G401.6 (cell line): ENCODE measurements around the gene DYNC1LI2.
"Not testable (repeated sequence)": the region's sequence is repeated elsewhere in the genome, so short reads cannot be mapped to it uniquely, and the experiment has no call there.

Experiments used
- FAIRE-seq: peaks from 2 replicates; lab custom pipeline; 2012; peaks lifted over from hg19 to GRCh38; lab: Jason Lieb, UNC

The DYNC1LI2 gene

GRCh38 chr16:66751303-66751991 lies at the start of gene DYNC1LI2:
DYNC1LI2 (minus strand) TSS chr16:66751609; CDS start chr16:66751591, 18 bp downstream.
- no peak for FAIRE-seq

- FAIRE-seq, result no peak
Measured at GRCh38 chr16:66800856-66801255, 49.4 kb upstream of the DYNC1LI2 start.

- no peak for FAIRE-seq
Measured at GRCh38 chr16:66798161-66798560, 46.8 kb upstream of the DYNC1LI2 start.

GRCh38 chr16:66793984-66794383 lies 42.6 kb upstream of the DYNC1LI2 start:
- FAIRE-seq, result not testable (repeated sequence)

GRCh38 chr16:66790130-66790733 lies 38.8 kb upstream of the DYNC1LI2 start:
- FAIRE-seq, result no peak

- FAIRE-seq, result no peak
Measured at GRCh38 chr16:66787427-66787826, 36.0 kb upstream of the DYNC1LI2 start.

- no peak for FAIRE-seq
Measured at GRCh38 chr16:66786551-66786950, 35.1 kb upstream of the DYNC1LI2 start.

GRCh38 chr16:66776457-66776856 lies 25.0 kb upstream of the DYNC1LI2 start:
- FAIRE-seq, result no peak

GRCh38 chr16:66774981-66775380 lies 23.6 kb upstream of the DYNC1LI2 start:
- FAIRE-seq, result no peak

GRCh38 chr16:66758086-66758485 lies 6.7 kb upstream of the DYNC1LI2 start:
- no peak for FAIRE-seq

GRCh38 chr16:66754819-66755218 lies 3.4 kb upstream of the DYNC1LI2 start:
- FAIRE-seq, result no peak

- FAIRE-seq, result no peak
Measured at GRCh38 chr16:66754211-66754610, 2.8 kb upstream of the DYNC1LI2 start.

- FAIRE-seq, result no peak
Measured at GRCh38 chr16:66752958-66753357, 1.5 kb upstream of the DYNC1LI2 start.

- no peak for FAIRE-seq
Measured at GRCh38 chr16:66752379-66752778, 970 bp upstream of the DYNC1LI2 start.

- FAIRE-seq, result no peak
Measured at GRCh38 chr16:66751992-66752322, 548 bp upstream of the DYNC1LI2 start.

GRCh38 chr16:66751053-66751302 lies 431 bp downstream of the DYNC1LI2 start:
- no peak for FAIRE-seq

- no peak for FAIRE-seq
Measured at GRCh38 chr16:66750279-66751052, 943 bp downstream of the DYNC1LI2 start.

GRCh38 chr16:66746682-66747081 lies 4.7 kb downstream of the DYNC1LI2 start:
- no peak for FAIRE-seq

- no peak for FAIRE-seq
Measured at GRCh38 chr16:66746048-66746447, 5.4 kb downstream of the DYNC1LI2 start.

GRCh38 chr16:66741950-66742808 lies 9.2 kb downstream of the DYNC1LI2 start:
- FAIRE-seq, result no peak

- no peak for FAIRE-seq
Measured at GRCh38 chr16:66741169-66741900, 10.1 kb downstream of the DYNC1LI2 start.

- FAIRE-seq, result no peak
Measured at GRCh38 chr16:66740533-66740932, 10.9 kb downstream of the DYNC1LI2 start.
